Glutamatergic neuron (in vitro differentiated cells): ENCODE measurements around the gene DISP2. TPM values are rescaled to one million over a fixed set of nuclear protein-coding genes. Genes with fewer than 3 reads are reported as not detected.
A peak's percentile ranks its signal among the peaks of the same experiment; 100 is the strongest.

Experiments used
- DNase-seq: peaks from one replicate; pipeline ENCODE4 v3.0.0; 2022
- H3K27ac Mint-ChIP-seq: one replicate; pipeline ENCODE4 v1.8.0; 2020; ENCODE audit warnings: mild to moderate bottlenecking, mixed read lengths, inconsistent platforms; ENCODE audit not compliant: unreplicated experiment
- H3K27me3 Mint-ChIP-seq: one replicate; pipeline ENCODE4 v1.8.0; 2020; ENCODE audit warnings: mild to moderate bottlenecking, moderate library complexity, mixed read lengths, inconsistent platforms; ENCODE audit not compliant: unreplicated experiment
- H3K36me3 Mint-ChIP-seq: one replicate; pipeline ENCODE4 v1.8.0; 2020; ENCODE audit warnings: mild to moderate bottlenecking, mixed read lengths, inconsistent platforms; ENCODE audit not compliant: unreplicated experiment
- H3K4me1 Mint-ChIP-seq: one replicate; pipeline ENCODE4 v1.8.0; 2020; ENCODE audit warnings: mild to moderate bottlenecking, low read depth, mixed read lengths, inconsistent platforms; ENCODE audit not compliant: unreplicated experiment
- H3K4me3 Mint-ChIP-seq: one replicate; pipeline ENCODE4 v1.8.0; 2020; ENCODE audit warnings: mild to moderate bottlenecking, mixed read lengths, inconsistent platforms; ENCODE audit not compliant: unreplicated experiment
- H3K9me3 Mint-ChIP-seq: one replicate; pipeline ENCODE4 v1.8.0; 2020; ENCODE audit warnings: mild to moderate bottlenecking, moderate library complexity, mixed read lengths, inconsistent platforms; ENCODE audit not compliant: unreplicated experiment
- total RNA-seq: library from RNA; stranded (reverse); fragmentation: NEBNext Ultra II Directional; extraction: Animal tissue kit (Norgen Biotek cat#: 25700); gene quantifications from one replicate; pipeline ENCODE4 v1.2.1, GENCODE V29; 2021; ENCODE audit not compliant: unreplicated experiment
- TF ChIP-seq, protein P1 (sequence below): fragments of 200-600 bp; sonication (generic); IDR thresholded peaks from one replicate; pipeline ENCODE4 v1.5.0; 2021; ENCODE audit not compliant: partially characterized antibody, unreplicated experiment

DISP2 gene
- total RNA-seq, 1 donor from 2014 or later: 44.3 TPM

DNA sequence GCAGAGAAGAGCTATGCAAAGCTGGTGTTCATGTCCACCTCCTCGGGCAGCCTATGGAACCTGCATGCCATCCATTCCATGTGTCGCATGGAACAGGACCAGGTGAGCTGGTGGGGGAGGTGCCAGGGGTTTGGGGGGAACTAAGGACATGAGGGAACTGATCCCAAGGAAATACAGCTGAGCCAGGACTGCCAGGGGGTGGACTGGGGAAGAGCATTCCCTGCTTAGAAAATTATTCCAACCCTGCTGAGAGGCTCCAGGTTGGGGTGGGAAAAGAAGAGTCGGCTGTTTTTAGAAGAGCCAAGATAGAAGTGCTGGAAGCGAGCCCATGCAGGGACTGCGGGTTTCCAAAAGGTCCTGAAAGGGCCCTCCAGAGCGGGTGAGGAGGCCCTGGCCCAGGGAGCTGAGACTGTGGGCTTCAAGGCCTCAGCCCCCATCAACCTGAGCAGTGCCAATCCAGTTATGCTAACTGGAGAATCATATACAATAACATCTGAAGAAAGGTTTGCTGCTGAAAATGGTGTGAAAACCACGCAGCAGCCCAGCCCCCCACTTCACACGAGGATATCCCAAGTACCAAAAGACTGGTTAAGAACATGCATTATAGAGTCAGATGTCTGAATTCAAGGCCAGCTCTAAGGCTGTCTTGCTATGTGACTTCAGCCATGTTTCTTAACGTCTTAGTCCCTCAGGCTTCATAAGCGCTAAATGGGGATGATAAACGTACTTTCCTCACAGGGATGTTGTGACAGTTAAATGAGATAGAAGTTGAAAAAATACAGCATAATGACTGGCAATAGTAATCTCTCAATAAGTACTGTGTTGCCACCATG is 7.8 kb downstream of the DISP2 start:
- Mint-ChIP-seq H3K4me1 (peaks cover 4% of the 10 kb centered on the region), H3K4me3 (no peak overlapping the region), H3K9me3 (peaks cover 12% of the 10 kb centered on the region), H3K36me3 (peaks cover 3% of the 10 kb centered on the region), H3K27ac (no peak overlapping the region), H3K27me3 (peaks cover 12% of the 10 kb centered on the region)
- DNase-seq: no peak
- TF ChIP-seq, protein P1, sequence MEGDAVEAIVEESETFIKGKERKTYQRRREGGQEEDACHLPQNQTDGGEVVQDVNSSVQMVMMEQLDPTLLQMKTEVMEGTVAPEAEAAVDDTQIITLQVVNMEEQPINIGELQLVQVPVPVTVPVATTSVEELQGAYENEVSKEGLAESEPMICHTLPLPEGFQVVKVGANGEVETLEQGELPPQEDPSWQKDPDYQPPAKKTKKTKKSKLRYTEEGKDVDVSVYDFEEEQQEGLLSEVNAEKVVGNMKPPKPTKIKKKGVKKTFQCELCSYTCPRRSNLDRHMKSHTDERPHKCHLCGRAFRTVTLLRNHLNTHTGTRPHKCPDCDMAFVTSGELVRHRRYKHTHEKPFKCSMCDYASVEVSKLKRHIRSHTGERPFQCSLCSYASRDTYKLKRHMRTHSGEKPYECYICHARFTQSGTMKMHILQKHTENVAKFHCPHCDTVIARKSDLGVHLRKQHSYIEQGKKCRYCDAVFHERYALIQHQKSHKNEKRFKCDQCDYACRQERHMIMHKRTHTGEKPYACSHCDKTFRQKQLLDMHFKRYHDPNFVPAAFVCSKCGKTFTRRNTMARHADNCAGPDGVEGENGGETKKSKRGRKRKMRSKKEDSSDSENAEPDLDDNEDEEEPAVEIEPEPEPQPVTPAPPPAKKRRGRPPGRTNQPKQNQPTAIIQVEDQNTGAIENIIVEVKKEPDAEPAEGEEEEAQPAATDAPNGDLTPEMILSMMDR: no peak

DNA sequence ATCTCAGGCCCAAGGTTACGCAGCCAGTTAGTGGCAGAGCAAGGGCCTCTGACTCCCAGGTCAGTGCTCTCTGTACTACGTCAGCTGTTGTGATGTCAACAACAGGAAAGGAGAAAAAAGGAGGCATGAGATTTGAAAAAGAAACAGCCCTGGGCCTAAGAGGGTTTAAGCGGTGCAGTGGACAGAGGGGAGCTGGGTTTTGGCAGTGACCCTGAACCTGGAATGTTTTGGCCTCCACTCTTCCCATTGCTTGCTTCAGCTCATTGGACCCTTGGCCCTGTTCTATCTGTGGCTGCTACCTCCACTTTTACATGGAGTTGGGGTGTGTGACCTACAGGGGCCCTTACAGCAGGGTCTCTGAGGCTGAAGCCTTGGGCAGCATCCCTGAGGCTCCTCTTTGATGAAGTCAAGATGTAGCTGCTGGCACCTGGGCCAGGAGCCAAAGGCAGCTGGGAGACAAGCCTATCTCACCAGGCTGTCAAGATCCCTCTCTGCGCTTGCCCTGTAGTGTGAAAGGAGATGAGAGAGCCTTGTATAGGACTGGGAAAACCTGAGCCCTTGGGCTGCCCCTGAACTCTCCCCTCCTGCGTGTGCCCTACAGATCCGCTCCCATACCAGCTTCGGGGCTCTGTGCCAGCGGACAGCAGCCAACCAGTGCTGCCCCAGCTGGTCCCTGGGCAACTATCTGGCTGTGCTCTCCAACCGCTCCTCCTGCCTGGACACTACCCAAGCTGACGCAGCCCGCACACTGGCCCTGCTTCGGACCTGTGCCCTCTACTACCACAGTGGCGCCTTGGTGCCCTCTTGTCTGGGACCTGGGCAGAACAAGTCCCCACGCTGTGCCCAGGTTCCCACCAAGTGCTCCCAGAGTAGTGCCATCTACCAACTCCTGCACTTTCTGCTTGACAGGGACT is 8.7 kb downstream of the DISP2 start:
- Mint-ChIP-seq H3K27ac (no peak overlapping the region), H3K4me1 (peaks cover 4% of the 10 kb centered on the region), H3K9me3 (peaks cover 12% of the 10 kb centered on the region), H3K36me3 (peaks cover 4% of the 10 kb centered on the region), H3K4me3 (no peak overlapping the region), H3K27me3 (peaks cover 9% of the 10 kb centered on the region)
- TF ChIP-seq, protein P1: no peak
- no peak for DNase-seq

GRCh38 chr15:40367371-40367685 is 9.3 kb downstream of the DISP2 start:
- H3K27me3 Mint-ChIP-seq: peaks cover 6% of the 10 kb centered on the region

DNA sequence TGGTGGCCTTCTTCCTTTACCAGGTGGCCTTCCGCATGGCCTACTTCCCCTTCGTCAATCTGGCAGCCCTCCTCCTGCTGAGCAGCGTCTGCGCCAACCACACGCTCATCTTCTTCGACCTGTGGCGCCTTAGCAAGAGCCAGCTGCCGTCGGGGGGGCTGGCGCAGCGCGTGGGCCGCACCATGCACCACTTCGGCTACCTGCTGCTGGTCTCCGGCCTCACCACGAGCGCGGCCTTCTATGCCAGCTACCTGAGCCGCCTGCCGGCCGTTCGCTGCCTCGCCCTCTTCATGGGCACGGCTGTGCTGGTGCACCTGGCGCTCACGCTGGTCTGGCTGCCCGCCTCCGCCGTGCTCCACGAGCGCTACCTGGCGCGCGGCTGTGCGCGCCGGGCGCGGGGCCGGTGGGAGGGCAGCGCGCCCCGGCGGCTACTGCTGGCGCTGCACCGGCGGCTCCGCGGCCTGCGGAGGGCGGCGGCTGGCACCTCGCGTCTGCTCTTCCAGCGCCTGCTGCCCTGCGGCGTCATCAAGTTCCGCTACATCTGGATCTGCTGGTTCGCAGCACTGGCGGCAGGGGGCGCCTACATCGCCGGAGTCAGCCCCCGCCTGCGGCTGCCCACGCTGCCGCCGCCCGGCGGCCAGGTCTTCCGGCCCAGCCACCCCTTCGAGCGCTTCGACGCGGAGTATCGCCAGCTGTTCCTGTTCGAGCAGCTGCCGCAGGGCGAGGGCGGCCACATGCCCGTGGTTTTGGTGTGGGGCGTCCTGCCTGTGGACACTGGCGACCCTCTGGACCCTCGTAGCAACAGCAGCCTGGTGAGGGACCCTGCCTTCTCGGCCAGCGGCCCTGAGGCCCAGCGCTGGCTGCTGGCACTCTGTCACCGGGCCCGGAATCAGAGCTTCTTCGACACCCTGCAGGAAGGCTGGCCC is 9.9 kb downstream of the DISP2 start:
- H3K4me1 Mint-ChIP-seq: peaks cover 4% of the 10 kb centered on the region
- H3K9me3 Mint-ChIP-seq: peaks cover 15% of the 10 kb centered on the region
- H3K4me3 Mint-ChIP-seq: no peak overlapping the region
- H3K27me3 Mint-ChIP-seq: peaks cover 6% of the 10 kb centered on the region
- H3K36me3 Mint-ChIP-seq: peaks cover 4% of the 10 kb centered on the region
- TF ChIP-seq, protein P1: peak; percentile 82
- no peak overlapping the region for H3K27ac Mint-ChIP-seq
- peak; percentile 89 for DNase-seq

More at GRCh38 chr15:40367371-40367685, 9.3 kb downstream of the DISP2 start:
- Mint-ChIP-seq H3K4me3 (no peak overlapping the region), H3K9me3 (peaks cover 15% of the 10 kb centered on the region), H3K36me3 (peaks cover 4% of the 10 kb centered on the region), H3K27ac (no peak overlapping the region), H3K4me1 (peaks cover 4% of the 10 kb centered on the region)
- DNase-seq: no peak
- TF ChIP-seq, protein P1: no peak
